GM12878 (cell line): ENCODE data around the gene ZNF234. TPM values are rescaled to one million over a fixed set of nuclear protein-coding genes. Genes with fewer than 3 reads are reported as not detected.

Source experiments
- ATAC-seq: fragments of 200-7000 bp; cut with Tn5 transposase; 3 replicates; pipeline ENCODE4 v1.9.1; 2020; ENCODE audit warnings: mild to moderate bottlenecking, moderate library complexity
- BruUV-seq: library from RNA; stranded (reverse); fragments of 400-500 nt; replicated peaks from 2 replicates; lab custom pipeline; 2021; lab: Mats Ljungman, UMichigan
- CTCF ChIA-PET: fragments of 300-600 bp; sonication (Branson Sonifier 250); formaldehyde crosslinking; extraction: SDS; loops from one replicate; lab custom pipeline; 2021; ENCODE audit warnings: inconsistent platforms; lab: Yijun Ruan, JAX
- POLR2A ChIA-PET: fragments of 350-600 bp; formaldehyde crosslinking; extraction: SDS; loops from one replicate; lab custom pipeline; 2021; ENCODE audit warnings: inconsistent platforms; lab: Charles Lee
- RAD21 ChIA-PET: fragments of 300-600 bp; sonication (Branson Sonifier 250); formaldehyde crosslinking; loops from one replicate; lab custom pipeline; 2023; ENCODE audit warnings: antibody characterized with exemption; ENCODE audit not compliant: unreplicated experiment; lab: Charles Lee
- SMC1A ChIA-PET: fragments of 300-600 bp; sonication (Branson Sonifier 250); formaldehyde crosslinking; loops from one replicate; lab custom pipeline; 2023; ENCODE audit not compliant: unreplicated experiment, uncharacterized antibody; lab: Charles Lee
- DNase-seq: peaks from one replicate; pipeline ENCODE4 v3.0.0-alpha.2; 2011; ENCODE audit warnings: low read depth, low spot score
- FAIRE-seq: peaks from 3 replicates; lab custom pipeline; 2011; peaks lifted over from hg19 to GRCh38; lab: Jason Lieb, UNC
- H2AFZ ChIP-seq: 2 replicates; pipeline ENCODE4 v1.6.0; 2011; ENCODE audit warnings: low read depth, low read length, control low read depth; ENCODE audit not compliant: control insufficient read depth
- H3K27ac ChIP-seq: 2 replicates; pipeline ENCODE4 v1.5.1; 2011; ENCODE audit warnings: control low read depth; ENCODE audit not compliant: control insufficient read depth, insufficient read depth
- H3K27me3 ChIP-seq, 2 experiments: replicated peaks in 1 of 2; 2 replicates each; pipeline versions ENCODE4 v1.6.0 to v1.6.1; 2011; ENCODE audit warnings: low read length in 1 of 2; ENCODE audit not compliant: control insufficient read depth in 2 of 2, insufficient read depth in 2 of 2
- H3K36me3 ChIP-seq, 2 experiments: 2 replicates each; pipeline ENCODE4 v1.5.1; 2011; ENCODE audit warnings: low read length in 1 of 2; ENCODE audit not compliant: control insufficient read depth in 2 of 2, insufficient read depth in 2 of 2
- H3K4me1 ChIP-seq: 2 replicates; pipeline ENCODE4 v1.6.1; 2011; ENCODE audit warnings: mild to moderate bottlenecking, low read length, moderate library complexity, mixed read lengths; ENCODE audit not compliant: control insufficient read depth, insufficient read depth
- H3K4me2 ChIP-seq: 2 replicates; pipeline ENCODE4 v1.6.0; 2011; ENCODE audit warnings: control low read depth; ENCODE audit not compliant: control insufficient read depth, insufficient read depth
- H3K4me3 ChIP-seq: fragments of 200-600 bp; sonication (generic); 2 replicates; pipeline ENCODE4 v1.5.1; 2016
- H3K79me2 ChIP-seq: 2 replicates; pipeline ENCODE4 v1.6.0; 2011; ENCODE audit warnings: low read length; ENCODE audit not compliant: control insufficient read depth, insufficient read depth
- H3K9ac ChIP-seq: 2 replicates; pipeline ENCODE4 v1.8.0; 2011; ENCODE audit warnings: low read length, control low read depth, mixed read lengths; ENCODE audit not compliant: control insufficient read depth, insufficient read depth
- H3K9me3 ChIP-seq: replicated peaks from 3 replicates; pipeline ENCODE4 v1.5.1; 2011; ENCODE audit warnings: mild to moderate bottlenecking, low read length; ENCODE audit not compliant: control insufficient read depth, insufficient read depth
- H4K20me1 ChIP-seq: 2 replicates; pipeline ENCODE4 v1.6.0; 2011; ENCODE audit not compliant: control insufficient read depth, insufficient read depth
- CEBPZ ChIP-seq: fragments of 150-350 bp; IDR thresholded peaks from 2 replicates; pipeline ENCODE4 v1.6.1; 2016; ENCODE audit warnings: low read depth, low read length
- CREB1 ChIP-seq: IDR thresholded peaks from 2 replicates; pipeline ENCODE4 v1.6.1; 2012; ENCODE audit warnings: low read depth, mild to moderate bottlenecking, inconsistent platforms
- EZH2 ChIP-seq: IDR thresholded peaks from 2 replicates; pipeline ENCODE4 v1.6.1; 2012; ENCODE audit warnings: low read depth, mild to moderate bottlenecking, control low read depth, inconsistent platforms, low read length, borderline replicate concordance; ENCODE audit not compliant: control insufficient read depth
- JUNB ChIP-seq: IDR thresholded peaks from 2 replicates; pipeline ENCODE4 v1.6.1; 2016; ENCODE audit warnings: antibody characterized with exemption, mild to moderate bottlenecking
- MEF2A ChIP-seq: IDR thresholded peaks from 2 replicates; pipeline ENCODE4 v1.6.1; 2011; ENCODE audit warnings: low read depth, mild to moderate bottlenecking, low read length, moderate library complexity; ENCODE audit not compliant: insufficient read depth
- MYC ChIP-seq: IDR thresholded peaks from 2 replicates; pipeline ENCODE4 v1.6.1; 2011; ENCODE audit warnings: mild to moderate bottlenecking, low read length, moderate library complexity, inconsistent platforms; ENCODE audit not compliant: insufficient read depth, insufficient replicate concordance, insufficient read length, severe bottlenecking
- NR2F1 ChIP-seq: fragments of 450-650 bp; conservative IDR thresholded peaks from 2 replicates; pipeline ENCODE4 v1.6.1; 2017; ENCODE audit warnings: mild to moderate bottlenecking
- SIN3A ChIP-seq: IDR thresholded peaks from 2 replicates; pipeline ENCODE4 v1.6.1; 2012; ENCODE audit warnings: low read depth, low read length, improper control_type of control experiment
- SUPT20H ChIP-seq: IDR thresholded peaks from 2 replicates; pipeline ENCODE4 v1.6.1; 2011; ENCODE audit warnings: low read depth, mild to moderate bottlenecking, low read length, moderate library complexity, borderline replicate concordance; ENCODE audit not compliant: control insufficient read depth
- TCF7 ChIP-seq: IDR thresholded peaks from 2 replicates; pipeline ENCODE4 v1.6.1; 2014; ENCODE audit warnings: antibody characterized with exemption, borderline replicate concordance
- ZNF207 ChIP-seq: fragments of 450-650 bp; IDR thresholded peaks from 2 replicates; pipeline ENCODE4 v1.6.1; 2014; ENCODE audit warnings: antibody characterized with exemption, mild to moderate bottlenecking, borderline replicate concordance
- ZNF622 ChIP-seq: fragments of 450-650 bp; IDR thresholded peaks from 2 replicates; pipeline ENCODE4 v1.6.1; 2017; ENCODE audit warnings: mild to moderate bottlenecking, inconsistent platforms
- WGBS: methylation state at CpG from one replicate; pipeline ENCODE4 v1.1.6; 2016; ENCODE audit warnings: low lambda C conversion rate; ENCODE audit not compliant: insufficient replicate concordance, insufficient coverage; ENCODE audit errors: missing lambda C conversion rate; 5-methylcytosine and 5-hydroxymethylcytosine counted together
- in situ Hi-C: fragments of 300-500 bp; cut with MboI; formaldehyde crosslinking; loops from 9 replicates; pipeline ENCODE4 v1.14.3; 2018; ENCODE audit warnings: mixed read lengths
- intact Hi-C: fragments of 100-400 bp; cut with micrococcal nuclease; formaldehyde crosslinking; loops from one replicate; pipeline ENCODE4 v1.14.2; 2022; ENCODE audit not compliant: unreplicated experiment
- polyA plus RNA-seq, 11 experiments: library from polyadenylated mRNA; depleted of rRNA in 4 of 11; unstranded in 6 of 11; stranded (reverse) in 5 of 11; fragments of >200 nt; fragmentation: Nextera tagmentation in 4 of 11; fragmentation: Illumina TruSeq in 1 of 11; extraction: Ambion mirVana in 4 of 11; extraction: Trizol in 1 of 11; gene quantifications; 1 replicate in 1 of 11; 2 replicates in 10 of 11; pipeline versions ENCODE4 v1.2.1 to v1.2.3, GENCODE V29; 2011 to 2016; ENCODE audit warnings: inconsistent platforms in 2 of 11, missing spikeins in 2 of 11, low read depth in 1 of 11
- total RNA-seq, 4 experiments: library from RNA; depleted of rRNA in 3 of 4; stranded (reverse); fragments of >200 nt in 3 of 4; fragmentation: Illumina TruSeq in 1 of 4; extraction: Trizol in 1 of 4; gene quantifications; 2 replicates each; pipeline versions ENCODE4 v1.2.1 to v1.2.3, GENCODE V29; 2013 to 2021

ZNF234 gene
- total and polyA plus RNA-seq, 10 of the 15 experiments (the other 5 are each of a cell fraction or from before 2014, with no cell fraction given) = 2.7 to 10.5 (median 5.2) TPM

- no peak overlapping the region for H3K4me3 ChIP-seq
- H4K20me1 ChIP-seq = no peaks in the 10 kb centered on the region
- TF ChIP-seq JUNB = no peak
- TF ChIP-seq ZNF622 = no peak
- no peak for TF ChIP-seq SUPT20H
- no peak for TF ChIP-seq EZH2
- no peak for TF ChIP-seq MEF2A
- no peak for TF ChIP-seq CREB1
- TF ChIP-seq SIN3A = no peak
- TF ChIP-seq MYC = no peak
- TF ChIP-seq TCF7 = no peak
- no peak for TF ChIP-seq NR2F1
- no peak for TF ChIP-seq CEBPZ
- no peak for TF ChIP-seq ZNF207
- no TSS peak for BruUV-seq
- 86% methylated on average over 5 of the region's 5 CpGs for WGBS
- no peaks in the 10 kb centered on the region for H3K79me2 ChIP-seq
- H3K9ac ChIP-seq = no peak overlapping the region
- H3K4me1 ChIP-seq = no peaks in the 10 kb centered on the region
- H3K9me3 ChIP-seq = peaks cover 8% of the 10 kb centered on the region
- no peak overlapping the region for H3K27ac ChIP-seq
- CTCF ChIA-PET = no interaction called here
- no peaks in the 10 kb centered on the region for H3K27me3 ChIP-seq
- SMC1A ChIA-PET = no interaction called here
- peaks cover 2 to 12% of the 10 kb centered on the region in 2 experiments; a peak in 3 of 4 replicates for H3K36me3 ChIP-seq
- no peak overlapping the region for H2AFZ ChIP-seq
- H3K4me2 ChIP-seq = no peak overlapping the region
- FAIRE-seq = no peak
- no peak for DNase-seq
- POLR2A ChIA-PET = no interaction called here
- in situ Hi-C loops = no loop called here
- ATAC-seq = no peak
- intact Hi-C loops = no loop called here
- RAD21 ChIA-PET = no interaction called here
Measured at GRCh38 chr19:44131955-44132354, 9.4 kb upstream of the ZNF234 start.
